MCF 10A (cell line): ENCODE results near the gene NAA20. TPM values are rescaled to one million over a fixed set of nuclear protein-coding genes. Genes with fewer than 3 reads are reported as not detected.

Source experiments
- BruUV-seq: library from RNA; stranded (reverse); fragments of 400-500 nt; replicated peaks from 2 replicates; lab custom pipeline; 2021; lab: Mats Ljungman, UMichigan
- CTCF ChIA-PET: fragments of 300-600 bp; sonication (Branson Sonifier 250); formaldehyde crosslinking; extraction: SDS; loops from one replicate; lab custom pipeline; 2021; ENCODE audit warnings: antibody characterized with exemption, inconsistent platforms; lab: Yijun Ruan, JAX
- POLR2A ChIA-PET: fragments of 300-600, 350-650 bp; sonication (Branson Sonifier 250); formaldehyde crosslinking; extraction: SDS; loops from one replicate; lab custom pipeline; 2020; ENCODE audit warnings: antibody characterized with exemption, inconsistent platforms; lab: Yijun Ruan, JAX
- DNase-seq: peaks from one replicate; pipeline ENCODE4 v3.0.0-alpha.2; 2018; ENCODE audit not compliant: unreplicated experiment
- H3K27ac Mint-ChIP-seq: one replicate; pipeline ENCODE4 v1.8.0; 2022; ENCODE audit warnings: mild to moderate bottlenecking, low read depth, mixed read lengths; ENCODE audit not compliant: unreplicated experiment
- H3K27me3 Mint-ChIP-seq: one replicate; pipeline ENCODE4 v1.8.0; 2022; ENCODE audit warnings: mixed read lengths; ENCODE audit not compliant: insufficient read depth, unreplicated experiment
- H3K36me3 Mint-ChIP-seq: one replicate; pipeline ENCODE4 v1.8.0; 2022; ENCODE audit warnings: mild to moderate bottlenecking, moderate library complexity, mixed read lengths; ENCODE audit not compliant: insufficient read depth, unreplicated experiment
- H3K4me1 Mint-ChIP-seq: one replicate; pipeline ENCODE4 v1.8.0; 2022; ENCODE audit warnings: mixed read lengths; ENCODE audit not compliant: insufficient read depth, unreplicated experiment
- H3K4me3 Mint-ChIP-seq: one replicate; pipeline ENCODE4 v1.8.0; 2022; ENCODE audit warnings: mild to moderate bottlenecking, moderate library complexity, mixed read lengths; ENCODE audit not compliant: unreplicated experiment
- H3K9me3 Mint-ChIP-seq: one replicate; pipeline ENCODE4 v1.8.0; 2022; ENCODE audit warnings: mixed read lengths; ENCODE audit not compliant: unreplicated experiment
- CTCF ChIP-seq: fragments of 200-600 bp; IDR thresholded peaks from one replicate; pipeline ENCODE4 v1.8.0; 2022; ENCODE audit warnings: antibody characterized with exemption, mild to moderate bottlenecking; ENCODE audit not compliant: unreplicated experiment
- intact Hi-C: fragments of 100-400 bp; cut with micrococcal nuclease; formaldehyde crosslinking; loops from 2 replicates; pipeline ENCODE4 v1.14.1; 2022
- total RNA-seq: library from RNA; stranded (reverse); gene quantifications from 2 replicates; pipeline ENCODE4 v1.2.3, GENCODE V29; 2022

Gene NAA20
- total RNA-seq, 1 experiment from 2014 or later: 109 TPM

DNA sequence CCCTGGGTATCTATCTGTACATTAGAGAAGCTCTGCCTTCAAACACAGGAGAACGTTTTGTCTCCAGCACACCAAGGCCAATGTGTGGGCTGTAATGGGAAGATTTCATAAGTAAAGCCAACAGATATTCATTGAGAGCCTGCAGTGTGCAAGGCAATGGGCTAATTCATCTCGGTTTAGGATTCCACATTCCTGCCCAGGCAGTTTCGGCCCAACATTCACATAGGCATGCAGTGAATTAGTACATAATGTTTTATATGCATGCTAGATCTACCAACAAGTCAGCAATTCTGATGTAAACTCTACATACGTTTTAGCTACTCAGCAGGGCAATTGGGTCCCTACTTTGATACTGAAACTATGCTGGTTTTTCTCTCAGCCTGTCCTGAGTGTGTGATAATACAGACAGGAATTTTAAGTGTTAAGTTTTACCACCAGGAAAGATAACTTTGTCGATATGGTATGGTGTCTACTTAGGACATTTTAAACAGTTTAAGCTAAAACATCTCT is 46.9 kb upstream of the NAA20 start:
- no peaks in the 10 kb centered on the region for H3K27me3 Mint-ChIP-seq
- no peaks in the 10 kb centered on the region for H3K9me3 Mint-ChIP-seq
- peaks cover 11% of the 10 kb centered on the region for H3K36me3 Mint-ChIP-seq
- peaks cover 20% of the 10 kb centered on the region for H3K4me1 Mint-ChIP-seq
- no peak for TF ChIP-seq CTCF
- no peak for DNase-seq
- intact Hi-C loops: no loop called here
- no TSS peak for BruUV-seq
- no peak overlapping the region for H3K4me3 Mint-ChIP-seq
- POLR2A ChIA-PET: interaction anchor here (0.5 to 13.0 kb wide), 6 partner anchors 9 to 235 kb away, joined by 3 to 354 read pairs (median 5); no protein-coding TSS in a partner anchor
- H3K27ac Mint-ChIP-seq: no peak overlapping the region
- CTCF ChIA-PET: interaction anchor here (0.6 to 1.9 kb wide), 6 partner anchors 25 to 277 kb away, joined by 3 to 9 read pairs (median 4); no protein-coding TSS in a partner anchor

- BruUV-seq: no TSS peak
- ChIA-PET POLR2A (interaction anchor here (0.5 to 13.0 kb wide), 5 partner anchors 10 to 709 kb away, joined by 3 to 354 read pairs (median 3); no protein-coding TSS in a partner anchor), CTCF (interaction anchor here (0.6 to 1.9 kb wide), 8 partner anchors 22 to 1600 kb away, joined by 3 to 9 read pairs (median 4); no protein-coding TSS in a partner anchor)
- Mint-ChIP-seq H3K4me3 (no peak overlapping the region), H3K36me3 (peaks cover 14% of the 10 kb centered on the region), H3K4me1 (peaks cover 20% of the 10 kb centered on the region), H3K27me3 (no peaks in the 10 kb centered on the region), H3K27ac (no peak overlapping the region), H3K9me3 (no peaks in the 10 kb centered on the region)
- DNase-seq: no peak
- TF ChIP-seq CTCF: no peak
- intact Hi-C loops: no loop called here
Observed at GRCh38 chr20:19971116-19971515, 46.0 kb upstream of the NAA20 start.

- H3K4me3 Mint-ChIP-seq: peak overlapping the region; percentile 80
- peak; percentile 90 for DNase-seq
- no peak for TF ChIP-seq CTCF
- H3K9me3 Mint-ChIP-seq: no peaks in the 10 kb centered on the region
- BruUV-seq: no TSS peak
- POLR2A ChIA-PET: interaction anchor here (0.6 to 13.0 kb wide), 33 partner anchors 9 to 1686 kb away, joined by 3 to 525 read pairs (median 11); partner anchors contain the start of genes CFAP61, CRNKL1, DZANK1 and NAA20
- peak overlapping the region; percentile 83 for H3K27ac Mint-ChIP-seq
- peaks cover 13% of the 10 kb centered on the region for H3K36me3 Mint-ChIP-seq
- H3K27me3 Mint-ChIP-seq: no peaks in the 10 kb centered on the region
- peaks cover 31% of the 10 kb centered on the region for H3K4me1 Mint-ChIP-seq
- intact Hi-C loops: loop anchor here (2.0 kb wide), 3 partner anchors 43 to 89 kb away; partner anchors contain the start of gene NAA20
- CTCF ChIA-PET: interaction anchor here (0.7 to 11.8 kb wide), 23 partner anchors 10 to 280 kb away, joined by 3 to 258 read pairs (median 7); no protein-coding TSS in a partner anchor
Observed at GRCh38 chr20:19973961-19974629, 43.1 kb upstream of the NAA20 start.
